ENCODE measurements around the gene RBM20. TPM values are rescaled to one million over a fixed set of nuclear protein-coding genes. Genes with fewer than 3 reads are reported as not detected.

The RBM20 gene
- total and polyA plus RNA-seq, 10 of the 15 experiments (the other 5 are each of a cell fraction or from before 2014, with no cell fraction given) = 0.04 to 0.26 (median 0.15) TPM

DNA sequence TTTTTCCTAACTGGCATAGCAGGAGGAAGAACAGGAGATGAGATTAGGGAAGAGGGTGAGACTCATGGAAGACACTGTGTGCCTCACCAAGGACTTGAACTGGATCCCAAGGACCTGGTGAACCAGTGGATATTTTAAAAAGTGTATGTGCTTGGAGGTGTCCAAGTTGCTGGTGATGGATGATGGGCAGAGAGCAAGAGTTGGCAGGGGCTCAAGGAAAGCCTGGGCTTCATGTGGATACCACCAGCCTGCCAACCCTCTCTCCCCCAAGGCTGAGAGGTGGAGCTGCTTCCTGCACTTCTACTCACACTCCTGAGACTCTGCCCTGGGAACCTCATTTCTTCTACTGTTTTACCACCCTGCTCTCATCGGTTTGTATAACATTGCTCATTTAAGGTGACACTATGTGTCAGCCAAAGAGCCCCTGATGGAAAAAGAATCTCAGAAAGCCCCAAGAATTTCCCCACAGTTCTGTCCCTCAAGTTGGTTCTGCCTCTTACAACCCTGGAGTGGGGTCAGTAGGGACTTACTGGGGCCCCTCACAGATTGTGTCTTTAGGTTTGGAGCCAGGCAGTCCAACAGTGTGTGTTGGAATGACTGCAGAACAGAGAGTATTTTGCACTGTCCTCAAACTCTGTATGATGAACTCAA is 171.3 kb downstream of the RBM20 start (continued):
- no peak for TF ChIP-seq EGR1 (IDR thresholded peaks at IDR 0.05; ENCODE audit: borderline replicate concordance in 1 of 2, low read depth in 2 of 2, low read length in 2 of 2)
- TF ChIP-seq ESRRA (IDR thresholded peaks at IDR 0.05; ENCODE audit: low read length) = no peak
- no peak for TF ChIP-seq SIN3A (IDR thresholded peaks at IDR 0.05; ENCODE audit: low read depth, low read length)
- no peak for TF ChIP-seq NFYB (IDR thresholded peaks at IDR 0.05; ENCODE audit: insufficient read depth, low read depth, low read length)
- TF ChIP-seq RAD21 (IDR thresholded peaks at IDR 0.05; ENCODE audit: insufficient read depth, low read depth, low read length) = peak; percentile 15; the same call in 1 of the 2 replicates
- no peak for TF ChIP-seq PAX5 (IDR thresholded peaks at IDR 0.05; ENCODE audit: borderline replicate concordance, low read depth, low read length)
- no peak for TF ChIP-seq KLF5 (IDR thresholded peaks at IDR 0.05; ENCODE audit: partially characterized antibody)
- TF ChIP-seq, protein P1, sequence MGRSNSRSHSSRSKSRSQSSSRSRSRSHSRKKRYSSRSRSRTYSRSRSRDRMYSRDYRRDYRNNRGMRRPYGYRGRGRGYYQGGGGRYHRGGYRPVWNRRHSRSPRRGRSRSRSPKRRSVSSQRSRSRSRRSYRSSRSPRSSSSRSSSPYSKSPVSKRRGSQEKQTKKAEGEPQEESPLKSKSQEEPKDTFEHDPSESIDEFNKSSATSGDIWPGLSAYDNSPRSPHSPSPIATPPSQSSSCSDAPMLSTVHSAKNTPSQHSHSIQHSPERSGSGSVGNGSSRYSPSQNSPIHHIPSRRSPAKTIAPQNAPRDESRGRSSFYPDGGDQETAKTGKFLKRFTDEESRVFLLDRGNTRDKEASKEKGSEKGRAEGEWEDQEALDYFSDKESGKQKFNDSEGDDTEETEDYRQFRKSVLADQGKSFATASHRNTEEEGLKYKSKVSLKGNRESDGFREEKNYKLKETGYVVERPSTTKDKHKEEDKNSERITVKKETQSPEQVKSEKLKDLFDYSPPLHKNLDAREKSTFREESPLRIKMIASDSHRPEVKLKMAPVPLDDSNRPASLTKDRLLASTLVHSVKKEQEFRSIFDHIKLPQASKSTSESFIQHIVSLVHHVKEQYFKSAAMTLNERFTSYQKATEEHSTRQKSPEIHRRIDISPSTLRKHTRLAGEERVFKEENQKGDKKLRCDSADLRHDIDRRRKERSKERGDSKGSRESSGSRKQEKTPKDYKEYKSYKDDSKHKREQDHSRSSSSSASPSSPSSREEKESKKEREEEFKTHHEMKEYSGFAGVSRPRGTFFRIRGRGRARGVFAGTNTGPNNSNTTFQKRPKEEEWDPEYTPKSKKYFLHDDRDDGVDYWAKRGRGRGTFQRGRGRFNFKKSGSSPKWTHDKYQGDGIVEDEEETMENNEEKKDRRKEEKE (IDR thresholded peaks at IDR 0.05) = no peak
- TF ChIP-seq CHD4 (IDR thresholded peaks at IDR 0.05) = no peak
- TF ChIP-seq, protein P2, sequence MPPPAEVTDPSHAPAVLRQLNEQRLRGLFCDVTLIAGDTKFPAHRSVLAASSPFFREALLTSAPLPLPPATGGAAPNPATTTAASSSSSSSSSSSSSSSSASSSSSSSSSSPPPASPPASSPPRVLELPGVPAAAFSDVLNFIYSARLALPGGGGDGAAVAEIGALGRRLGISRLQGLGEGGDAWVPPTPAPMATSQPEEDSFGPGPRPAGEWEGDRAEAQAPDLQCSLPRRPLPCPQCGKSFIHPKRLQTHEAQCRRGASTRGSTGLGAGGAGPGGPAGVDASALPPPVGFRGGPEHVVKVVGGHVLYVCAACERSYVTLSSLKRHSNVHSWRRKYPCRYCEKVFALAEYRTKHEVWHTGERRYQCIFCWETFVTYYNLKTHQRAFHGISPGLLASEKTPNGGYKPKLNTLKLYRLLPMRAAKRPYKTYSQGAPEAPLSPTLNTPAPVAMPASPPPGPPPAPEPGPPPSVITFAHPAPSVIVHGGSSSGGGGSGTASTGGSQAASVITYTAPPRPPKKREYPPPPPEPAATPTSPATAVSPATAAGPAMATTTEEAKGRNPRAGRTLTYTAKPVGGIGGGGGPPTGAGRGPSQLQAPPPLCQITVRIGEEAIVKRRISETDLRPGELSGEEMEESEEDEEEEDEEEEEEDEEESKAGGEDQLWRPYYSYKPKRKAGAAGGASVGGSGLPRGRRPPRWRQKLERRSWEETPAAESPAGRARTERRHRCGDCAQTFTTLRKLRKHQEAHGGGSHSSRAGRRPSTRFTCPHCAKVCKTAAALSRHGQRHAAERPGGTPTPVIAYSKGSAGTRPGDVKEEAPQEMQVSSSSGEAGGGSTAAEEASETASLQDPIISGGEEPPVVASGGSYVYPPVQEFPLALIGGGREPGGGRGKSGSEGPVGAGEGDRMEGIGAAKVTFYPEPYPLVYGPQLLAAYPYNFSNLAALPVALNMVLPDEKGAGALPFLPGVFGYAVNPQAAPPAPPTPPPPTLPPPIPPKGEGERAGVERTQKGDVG (CRISPR knock-in tag; IDR thresholded peaks at IDR 0.05) = no peak
- no peak for TF ChIP-seq RFX5 (IDR thresholded peaks at IDR 0.05; ENCODE audit: low read depth, low read length)
- TF ChIP-seq, protein P3, sequence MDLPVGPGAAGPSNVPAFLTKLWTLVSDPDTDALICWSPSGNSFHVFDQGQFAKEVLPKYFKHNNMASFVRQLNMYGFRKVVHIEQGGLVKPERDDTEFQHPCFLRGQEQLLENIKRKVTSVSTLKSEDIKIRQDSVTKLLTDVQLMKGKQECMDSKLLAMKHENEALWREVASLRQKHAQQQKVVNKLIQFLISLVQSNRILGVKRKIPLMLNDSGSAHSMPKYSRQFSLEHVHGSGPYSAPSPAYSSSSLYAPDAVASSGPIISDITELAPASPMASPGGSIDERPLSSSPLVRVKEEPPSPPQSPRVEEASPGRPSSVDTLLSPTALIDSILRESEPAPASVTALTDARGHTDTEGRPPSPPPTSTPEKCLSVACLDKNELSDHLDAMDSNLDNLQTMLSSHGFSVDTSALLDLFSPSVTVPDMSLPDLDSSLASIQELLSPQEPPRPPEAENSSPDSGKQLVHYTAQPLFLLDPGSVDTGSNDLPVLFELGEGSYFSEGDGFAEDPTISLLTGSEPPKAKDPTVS (IDR thresholded peaks at IDR 0.05; ENCODE audit: low read depth, low read length) = no peak
- TF ChIP-seq BCL11A (IDR thresholded peaks at IDR 0.05; ENCODE audit: low read depth, low read length) = peak; percentile 60; the same call in 1 of the 2 replicates
- 0 out of 2 replicates have a peak, but pooled peaks have one; percentile 27 for TF ChIP-seq MTA2 (IDR thresholded peaks at IDR 0.05; ENCODE audit: low read depth)
- TF ChIP-seq SRF (IDR thresholded peaks at IDR 0.05; ENCODE audit: low read depth in 2 of 2, low read length in 2 of 2) = no peak
- TF ChIP-seq MYC (IDR thresholded peaks at IDR 0.05; ENCODE audit: insufficient read depth, insufficient read length, insufficient replicate concordance, low read length, severe bottlenecking) = no peak
- TF ChIP-seq, protein P4, sequence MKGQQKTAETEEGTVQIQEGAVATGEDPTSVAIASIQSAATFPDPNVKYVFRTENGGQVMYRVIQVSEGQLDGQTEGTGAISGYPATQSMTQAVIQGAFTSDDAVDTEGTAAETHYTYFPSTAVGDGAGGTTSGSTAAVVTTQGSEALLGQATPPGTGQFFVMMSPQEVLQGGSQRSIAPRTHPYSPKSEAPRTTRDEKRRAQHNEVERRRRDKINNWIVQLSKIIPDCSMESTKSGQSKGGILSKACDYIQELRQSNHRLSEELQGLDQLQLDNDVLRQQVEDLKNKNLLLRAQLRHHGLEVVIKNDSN (IDR thresholded peaks at IDR 0.05; ENCODE audit: borderline replicate concordance, extremely low read length, insufficient read depth, low read depth, low read length) = no peak
- TF ChIP-seq NFIC (IDR thresholded peaks at IDR 0.05; ENCODE audit: low read depth, low read length) = peak; percentile 87; the same call in 1 of the 2 replicates
- TF ChIP-seq, protein P5, sequence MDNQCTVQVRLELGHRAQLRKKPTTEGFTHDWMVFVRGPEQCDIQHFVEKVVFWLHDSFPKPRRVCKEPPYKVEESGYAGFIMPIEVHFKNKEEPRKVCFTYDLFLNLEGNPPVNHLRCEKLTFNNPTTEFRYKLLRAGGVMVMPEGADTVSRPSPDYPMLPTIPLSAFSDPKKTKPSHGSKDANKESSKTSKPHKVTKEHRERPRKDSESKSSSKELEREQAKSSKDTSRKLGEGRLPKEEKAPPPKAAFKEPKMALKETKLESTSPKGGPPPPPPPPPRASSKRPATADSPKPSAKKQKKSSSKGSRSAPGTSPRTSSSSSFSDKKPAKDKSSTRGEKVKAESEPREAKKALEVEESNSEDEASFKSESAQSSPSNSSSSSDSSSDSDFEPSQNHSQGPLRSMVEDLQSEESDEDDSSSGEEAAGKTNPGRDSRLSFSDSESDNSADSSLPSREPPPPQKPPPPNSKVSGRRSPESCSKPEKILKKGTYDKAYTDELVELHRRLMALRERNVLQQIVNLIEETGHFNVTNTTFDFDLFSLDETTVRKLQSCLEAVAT (IDR thresholded peaks at IDR 0.05) = no peak
- TF ChIP-seq HDAC2 (IDR thresholded peaks at IDR 0.05) = no peak

Measured in GM12878 (cell line).